Measurements from ENCODE around the gene KMT2A.

The KMT2A gene

GRCh38 chr11:118519549-118519948, 83.3 kb downstream of the KMT2A start:
- peaks cover 88% of the 10 kb centered on the region for H3K36me3 ChIP-seq (ENCODE audit: insufficient read depth, low read length)
- no peak overlapping the region for H3K4me3 ChIP-seq (ENCODE audit: low read length, poor library complexity, severe bottlenecking)
- no peaks in the 10 kb centered on the region for H3K9me2 ChIP-seq (replicated peaks; ENCODE audit: low read depth, low read length)
- no peak overlapping the region for H3K4me2 ChIP-seq (ENCODE audit: low read depth, low read length, poor library complexity, severe bottlenecking)
- H2AFZ ChIP-seq (ENCODE audit: low read length): no peak overlapping the region
- no peaks in the 10 kb centered on the region for H4K20me1 ChIP-seq (ENCODE audit: insufficient read depth, low read length, poor library complexity, severe bottlenecking)
- H3K9me3 ChIP-seq (ENCODE audit: insufficient read depth, low read depth, low read length): no peaks in the 10 kb centered on the region
- H3K9ac ChIP-seq (ENCODE audit: low read depth, low read length, poor library complexity, severe bottlenecking): no peak overlapping the region
- no peaks in the 10 kb centered on the region for H3K4me1 ChIP-seq (ENCODE audit: insufficient read depth, low read length, poor library complexity, severe bottlenecking)
- TF ChIP-seq, protein P1, sequence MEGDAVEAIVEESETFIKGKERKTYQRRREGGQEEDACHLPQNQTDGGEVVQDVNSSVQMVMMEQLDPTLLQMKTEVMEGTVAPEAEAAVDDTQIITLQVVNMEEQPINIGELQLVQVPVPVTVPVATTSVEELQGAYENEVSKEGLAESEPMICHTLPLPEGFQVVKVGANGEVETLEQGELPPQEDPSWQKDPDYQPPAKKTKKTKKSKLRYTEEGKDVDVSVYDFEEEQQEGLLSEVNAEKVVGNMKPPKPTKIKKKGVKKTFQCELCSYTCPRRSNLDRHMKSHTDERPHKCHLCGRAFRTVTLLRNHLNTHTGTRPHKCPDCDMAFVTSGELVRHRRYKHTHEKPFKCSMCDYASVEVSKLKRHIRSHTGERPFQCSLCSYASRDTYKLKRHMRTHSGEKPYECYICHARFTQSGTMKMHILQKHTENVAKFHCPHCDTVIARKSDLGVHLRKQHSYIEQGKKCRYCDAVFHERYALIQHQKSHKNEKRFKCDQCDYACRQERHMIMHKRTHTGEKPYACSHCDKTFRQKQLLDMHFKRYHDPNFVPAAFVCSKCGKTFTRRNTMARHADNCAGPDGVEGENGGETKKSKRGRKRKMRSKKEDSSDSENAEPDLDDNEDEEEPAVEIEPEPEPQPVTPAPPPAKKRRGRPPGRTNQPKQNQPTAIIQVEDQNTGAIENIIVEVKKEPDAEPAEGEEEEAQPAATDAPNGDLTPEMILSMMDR (conservative IDR thresholded peaks at IDR 0.05; ENCODE audit: low read length): no peak
- TF ChIP-seq EZH2phosphoT487 (IDR thresholded peaks at IDR 0.05; ENCODE audit: borderline replicate concordance): no peak
- H3K79me2 ChIP-seq (ENCODE audit: insufficient read depth, low read length): no peaks in the 10 kb centered on the region
- H3F3A ChIP-seq (ENCODE audit: low read depth): no peaks in the 10 kb centered on the region
- H3K27me3 ChIP-seq (ENCODE audit: insufficient read depth, low read length, poor library complexity, severe bottlenecking): no peaks in the 10 kb centered on the region

GRCh38 chr11:118521892-118522311, 85.6 kb downstream of the KMT2A start:
- no peak overlapping the region for H3K4me3 ChIP-seq (ENCODE audit: low read length, poor library complexity, severe bottlenecking)
- peaks cover 76% of the 10 kb centered on the region for H3K36me3 ChIP-seq (ENCODE audit: insufficient read depth, low read length)
- no peak overlapping the region for H3K4me2 ChIP-seq (ENCODE audit: low read depth, low read length, poor library complexity, severe bottlenecking)
- H3K27me3 ChIP-seq (ENCODE audit: insufficient read depth, low read length, poor library complexity, severe bottlenecking): no peaks in the 10 kb centered on the region
- H3F3A ChIP-seq (ENCODE audit: low read depth): 0 out of 2 replicates have a peak, but pooled peaks cover 3% of the 10 kb centered on the region
- H3K9me3 ChIP-seq (ENCODE audit: insufficient read depth, low read depth, low read length): no peaks in the 10 kb centered on the region
- H3K4me1 ChIP-seq (ENCODE audit: insufficient read depth, low read length, poor library complexity, severe bottlenecking): peaks cover 4% of the 10 kb centered on the region
- H3K9me2 ChIP-seq (replicated peaks; ENCODE audit: low read depth, low read length): no peaks in the 10 kb centered on the region
- no peak overlapping the region for H2AFZ ChIP-seq (ENCODE audit: low read length)
- H3K79me2 ChIP-seq (ENCODE audit: insufficient read depth, low read length): no peaks in the 10 kb centered on the region
- H4K20me1 ChIP-seq (ENCODE audit: insufficient read depth, low read length, poor library complexity, severe bottlenecking): no peaks in the 10 kb centered on the region
- H3K9ac ChIP-seq (ENCODE audit: low read depth, low read length, poor library complexity, severe bottlenecking): no peak overlapping the region
- TF ChIP-seq, protein P1 (conservative IDR thresholded peaks at IDR 0.05; ENCODE audit: low read length): no peak
- TF ChIP-seq EZH2phosphoT487 (IDR thresholded peaks at IDR 0.05; ENCODE audit: borderline replicate concordance): no peak

DNA sequence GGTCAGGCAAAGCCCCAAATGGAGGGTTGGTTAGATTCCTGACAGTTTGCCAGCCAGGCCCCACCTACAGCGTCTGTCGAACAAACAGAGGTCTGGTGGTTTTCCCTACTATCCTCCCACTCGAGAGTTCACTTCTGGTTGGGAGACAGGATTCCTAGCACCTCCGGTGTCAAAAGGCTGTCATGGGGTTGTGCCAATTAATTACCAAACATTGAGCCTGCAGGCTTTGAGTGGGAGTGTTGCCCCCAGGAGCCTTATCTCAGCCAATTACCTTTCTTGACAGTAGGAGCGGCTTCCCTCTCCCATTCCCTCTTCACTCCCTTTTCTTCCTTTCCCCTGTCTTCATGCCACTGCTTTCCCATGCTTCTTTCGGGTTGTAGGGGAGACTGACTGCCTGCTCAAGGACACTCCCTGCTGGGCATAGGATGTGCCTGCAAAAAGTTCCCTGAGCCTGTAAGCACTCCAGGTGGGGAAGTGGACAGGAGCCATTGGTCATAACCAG, 86.3 kb downstream of the KMT2A start:
- Histone ChIP-seq H3K9me2 (replicated peaks; ENCODE audit: low read depth, low read length) (no peaks in the 10 kb centered on the region), H4K20me1 (ENCODE audit: insufficient read depth, low read length, poor library complexity, severe bottlenecking) (no peaks in the 10 kb centered on the region), H3K4me1 (ENCODE audit: insufficient read depth, low read length, poor library complexity, severe bottlenecking) (peaks cover 10% of the 10 kb centered on the region), H3K4me2 (ENCODE audit: low read depth, low read length, poor library complexity, severe bottlenecking) (no peak overlapping the region), H3K4me3 (ENCODE audit: low read length, poor library complexity, severe bottlenecking) (no peak overlapping the region), H3K9ac (ENCODE audit: low read depth, low read length, poor library complexity, severe bottlenecking) (no peak overlapping the region), H3K27me3 (ENCODE audit: insufficient read depth, low read length, poor library complexity, severe bottlenecking) (no peaks in the 10 kb centered on the region), H2AFZ (ENCODE audit: low read length) (no peak overlapping the region), H3K36me3 (ENCODE audit: insufficient read depth, low read length) (peaks cover 71% of the 10 kb centered on the region), H3K79me2 (ENCODE audit: insufficient read depth, low read length) (no peaks in the 10 kb centered on the region), H3K9me3 (ENCODE audit: insufficient read depth, low read depth, low read length) (no peaks in the 10 kb centered on the region), H3F3A (ENCODE audit: low read depth) (0 out of 2 replicates have a peak, but pooled peaks cover 3% of the 10 kb centered on the region)
- TF ChIP-seq, protein P1 (conservative IDR thresholded peaks at IDR 0.05; ENCODE audit: low read length): peak; percentile 50
- no peak for TF ChIP-seq EZH2phosphoT487 (IDR thresholded peaks at IDR 0.05; ENCODE audit: borderline replicate concordance)

Data from Loucy (cell line).